HUDEP-2 (cell line): ENCODE data around the gene ROPN1L.
"Not testable (repeated sequence)": the region's sequence is repeated elsewhere in the genome, so short reads cannot be mapped to it uniquely, and the experiment has no call there.

Experiments
- DNase-seq, 76 experiments: peaks; one replicate each; lab custom pipeline; 2025; ENCODE audit not compliant: unreplicated experiment in 76 of 76; lab: John Stamatoyannopoulos, UW

ROPN1L gene

GRCh38 chr5:10475931-10476676 is 34.4 kb downstream of the ROPN1L start:
- no peak for DNase-seq

GRCh38 chr5:10476878-10477277 is 35.2 kb downstream of the ROPN1L start:
- no peak for DNase-seq

GRCh38 chr5:10477943-10478342 is 36.3 kb downstream of the ROPN1L start:
- no peak for DNase-seq

GRCh38 chr5:10478436-10478835 is 36.8 kb downstream of the ROPN1L start:
- no peak for DNase-seq

- no peak for DNase-seq
Measured at GRCh38 chr5:10479154-10479721, 37.6 kb downstream of the ROPN1L start.

GRCh38 chr5:10480237-10480985 is 38.7 kb downstream of the ROPN1L start:
- DNase-seq = no peak

- DNase-seq = no peak
Measured at GRCh38 chr5:10481241-10481935, 39.7 kb downstream of the ROPN1L start.

- no peak for DNase-seq
Measured at GRCh38 chr5:10482791-10483530, 41.3 kb downstream of the ROPN1L start.

- no peak for DNase-seq
Measured at GRCh38 chr5:10484774-10485141, 43.1 kb downstream of the ROPN1L start.

GRCh38 chr5:10485142-10485795 is 43.6 kb downstream of the ROPN1L start:
- DNase-seq = peak in 58 of 76 experiments; percentile 2 to 66 (median 31)

GRCh38 chr5:10485897-10486296 is 44.2 kb downstream of the ROPN1L start:
- no peak for DNase-seq

GRCh38 chr5:10486511-10487344 is 45.0 kb downstream of the ROPN1L start:
- DNase-seq = no peak

- DNase-seq = no peak
Measured at GRCh38 chr5:10488144-10488543, 46.5 kb downstream of the ROPN1L start.

GRCh38 chr5:10489810-10490426 is 48.2 kb downstream of the ROPN1L start:
- no peak for DNase-seq

- DNase-seq = no peak
Measured at GRCh38 chr5:10490927-10491672, 49.4 kb downstream of the ROPN1L start.

- no peak for DNase-seq
Measured at GRCh38 chr5:10491673-10492026, 50.0 kb downstream of the ROPN1L start.

- no peak for DNase-seq
Measured at GRCh38 chr5:10493884-10494283, 52.2 kb downstream of the ROPN1L start.

- not testable (repeated sequence) for DNase-seq
Measured at GRCh38 chr5:10494497-10494896, 52.8 kb downstream of the ROPN1L start.
